GM23248 (cell line): Measurements from ENCODE around the gene RGCC. TPM values are rescaled to one million over a fixed set of nuclear protein-coding genes. Genes with fewer than 3 reads are reported as not detected.
A peak's percentile ranks its signal among the peaks of the same experiment; 100 is the strongest.

Source experiments
- DNase-seq: peaks from one replicate; pipeline ENCODE4 v3.0.0-alpha.2; 2015
- H2AFZ ChIP-seq: fragments of 200-600 bp; sonication (generic); 2 replicates; pipeline ENCODE4 v1.6.1; 2016; ENCODE audit warnings: antibody characterized with exemption
- H3F3A ChIP-seq: fragments of 200-600 bp; sonication (generic); 2 replicates; pipeline ENCODE4 v1.6.1; 2016; ENCODE audit warnings: mild to moderate bottlenecking, antibody characterized with exemption, mixed run types; ENCODE audit not compliant: insufficient read depth
- H3K27ac ChIP-seq: fragments of 200-600 bp; sonication (generic); 2 replicates; pipeline ENCODE4 v1.5.1; 2016; ENCODE audit warnings: mild to moderate bottlenecking
- H3K27me3 ChIP-seq: fragments of 200-600 bp; sonication (generic); replicated peaks from 2 replicates; pipeline ENCODE4 v1.6.1; 2016; ENCODE audit warnings: mild to moderate bottlenecking; ENCODE audit not compliant: insufficient read depth
- H3K36me3 ChIP-seq: fragments of 200-600 bp; sonication (generic); 2 replicates; pipeline ENCODE4 v1.6.1; 2016; ENCODE audit warnings: low read depth, mild to moderate bottlenecking
- H3K4me1 ChIP-seq: fragments of 200-600 bp; sonication (generic); 2 replicates; pipeline ENCODE4 v1.6.1; 2016; ENCODE audit warnings: mild to moderate bottlenecking; ENCODE audit not compliant: insufficient read depth
- H3K4me2 ChIP-seq: fragments of 200-600 bp; sonication (generic); one replicate; pipeline ENCODE4 v1.6.1; 2016; ENCODE audit warnings: mild to moderate bottlenecking; ENCODE audit not compliant: unreplicated experiment
- H3K4me3 ChIP-seq: fragments of 200-600 bp; sonication (generic); 2 replicates; pipeline ENCODE4 v1.5.1; 2016; ENCODE audit warnings: mild to moderate bottlenecking
- H3K79me2 ChIP-seq: fragments of 200-600 bp; sonication (generic); 2 replicates; pipeline ENCODE4 v1.6.1; 2016; ENCODE audit warnings: mild to moderate bottlenecking; ENCODE audit not compliant: insufficient read depth
- H3K9ac ChIP-seq: fragments of 200-600 bp; sonication (generic); 2 replicates; pipeline ENCODE4 v1.6.1; 2016; ENCODE audit warnings: mild to moderate bottlenecking
- H3K9me2 ChIP-seq: fragments of 200-600 bp; sonication (generic); 2 replicates; pipeline ENCODE4 v1.6.1; 2016; ENCODE audit warnings: mixed run types, mild to moderate bottlenecking, moderate library complexity; ENCODE audit not compliant: insufficient read depth
- H3K9me3 ChIP-seq: fragments of 200-600 bp; sonication (generic); one replicate; pipeline ENCODE4 v1.6.1; 2017; ENCODE audit warnings: low read depth
- H4K20me1 ChIP-seq: fragments of 200-600 bp; sonication (generic); 2 replicates; pipeline ENCODE4 v1.6.0; 2016; ENCODE audit not compliant: insufficient read depth
- EZH2 ChIP-seq: fragments of 200-600 bp; sonication (generic); IDR thresholded peaks from 2 replicates; pipeline ENCODE4 v1.6.1; 2018; ENCODE audit warnings: antibody characterized with exemption, mild to moderate bottlenecking; ENCODE audit not compliant: insufficient read depth, poor library complexity, severe bottlenecking
- EZH2phosphoT487 ChIP-seq: fragments of 200-600 bp; sonication (generic); IDR thresholded peaks from 2 replicates; pipeline ENCODE4 v1.6.1; 2018; ENCODE audit warnings: antibody characterized with exemption, moderate library complexity, mild to moderate bottlenecking, low read depth; ENCODE audit not compliant: insufficient read depth
- WGBS, 2 experiments: methylation state at CpG; one replicate each; pipeline ENCODE4 v1.1.6; 2015 to 2017; ENCODE audit warnings: low lambda C conversion rate in 2 of 2, low coverage in 1 of 2; ENCODE audit errors: missing lambda C conversion rate in 2 of 2; 5-methylcytosine and 5-hydroxymethylcytosine counted together
- in situ Hi-C: fragments of 300-500 bp; cut with MboI; formaldehyde crosslinking; loops from 2 replicates; pipeline ENCODE4 v1.15.0; 2020
- polyA plus RNA-seq: library from polyadenylated mRNA; unstranded; fragments of >200 nt; fragmentation: Nextera tagmentation; extraction: Ambion mirVana; gene quantifications from 2 replicates; pipeline ENCODE4 v1.2.1, GENCODE V29; 2016
- total RNA-seq: library from RNA; depleted of rRNA; stranded (reverse); fragments of >200 nt; shearing (Covaris generic); gene quantifications from 2 replicates; pipeline ENCODE4 v1.2.3, GENCODE V29; 2014

Gene RGCC
- total and polyA plus RNA-seq, 2 experiments from 2014 or later, result 33.3 to 40.6 TPM

GRCh38 chr13:41460074-41460465 is 2.7 kb downstream of the RGCC start:
- Histone ChIP-seq H3K4me3 (peak overlapping the region; percentile 73), H3K9ac (peak overlapping the region; percentile 89; the same call in 1 of the 2 replicates), H3K27ac (no peak overlapping the region), H3K9me3 (no peaks in the 10 kb centered on the region), H2AFZ (no peak overlapping the region), H3K27me3 (no peaks in the 10 kb centered on the region), H3F3A (peaks cover 10% of the 10 kb centered on the region; the same call in 1 of the 2 replicates), H3K36me3 (no peaks in the 10 kb centered on the region), H3K4me1 (peaks cover 4% of the 10 kb centered on the region), H4K20me1 (no peaks in the 10 kb centered on the region), H3K4me2 (peak overlapping the region; percentile 79), H3K79me2 (no peaks in the 10 kb centered on the region), H3K9me2 (no peaks in the 10 kb centered on the region)
- in situ Hi-C loops, result no loop called here
- TF ChIP-seq EZH2phosphoT487, result no peak
- TF ChIP-seq EZH2, result no peak
- 40 to 48% methylated on average over 2 of the region's 2 CpGs for WGBS, 2 experiments
- no peak for DNase-seq

- no peaks in the 10 kb centered on the region for H3K9me3 ChIP-seq
- peaks cover 13% of the 10 kb centered on the region; the same call in 1 of the 2 replicates for H3F3A ChIP-seq
- no peak overlapping the region for H3K4me2 ChIP-seq
- no peak overlapping the region for H3K4me3 ChIP-seq
- H3K79me2 ChIP-seq, result no peaks in the 10 kb centered on the region
- H3K9me2 ChIP-seq, result no peaks in the 10 kb centered on the region
- in situ Hi-C loops, result no loop called here
- H3K9ac ChIP-seq, result no peak overlapping the region
- DNase-seq, result no peak
- no peaks in the 10 kb centered on the region for H3K27me3 ChIP-seq
- TF ChIP-seq EZH2phosphoT487 (no peak), EZH2 (no peak)
- H3K27ac ChIP-seq, result no peak overlapping the region
- 46 to 49% methylated on average over 2 of the region's 2 CpGs for WGBS, 2 experiments
- H2AFZ ChIP-seq, result no peak overlapping the region
- H3K4me1 ChIP-seq, result peaks cover 12% of the 10 kb centered on the region
- no peaks in the 10 kb centered on the region for H3K36me3 ChIP-seq
- H4K20me1 ChIP-seq, result no peaks in the 10 kb centered on the region
These were observed 3.6 kb downstream of the RGCC start for GRCh38 chr13:41460930-41461329.

- TF ChIP-seq EZH2phosphoT487 (no peak), EZH2 (no peak)
- Histone ChIP-seq H3K27ac (no peak overlapping the region), H3K4me2 (no peak overlapping the region), H3K36me3 (no peaks in the 10 kb centered on the region), H4K20me1 (no peaks in the 10 kb centered on the region), H3K79me2 (no peaks in the 10 kb centered on the region), H3K9me3 (no peaks in the 10 kb centered on the region), H2AFZ (no peak overlapping the region), H3K4me1 (peaks cover 12% of the 10 kb centered on the region), H3K9me2 (no peaks in the 10 kb centered on the region), H3K27me3 (no peaks in the 10 kb centered on the region), H3F3A (peaks cover 13% of the 10 kb centered on the region; the same call in 1 of the 2 replicates), H3K9ac (no peak overlapping the region), H3K4me3 (no peak overlapping the region)
- in situ Hi-C loops, result no loop called here
- no peak for DNase-seq
- 76 to 87% methylated on average over 3 of the region's 3 CpGs for WGBS, 2 experiments
These were observed 4.3 kb downstream of the RGCC start for GRCh38 chr13:41461527-41462139.

- Histone ChIP-seq H3K4me2 (no peak overlapping the region), H3K36me3 (peaks cover 3% of the 10 kb centered on the region), H3K4me3 (no peak overlapping the region), H2AFZ (no peak overlapping the region), H3K9me3 (no peaks in the 10 kb centered on the region), H3K9ac (no peak overlapping the region), H3K27ac (no peak overlapping the region), H4K20me1 (no peaks in the 10 kb centered on the region), H3K79me2 (no peaks in the 10 kb centered on the region), H3K9me2 (no peaks in the 10 kb centered on the region), H3F3A (peaks cover 13% of the 10 kb centered on the region; the same call in 1 of the 2 replicates), H3K27me3 (no peaks in the 10 kb centered on the region), H3K4me1 (peaks cover 12% of the 10 kb centered on the region)
- DNase-seq, result no peak
- TF ChIP-seq EZH2phosphoT487 (no peak), EZH2 (no peak)
- in situ Hi-C loops, result no loop called here
- 95 to 97% methylated on average over 6 of the region's 6 CpGs for WGBS, 2 experiments
These were observed 5.1 kb downstream of the RGCC start for GRCh38 chr13:41462427-41462826.
